ENCODE data around the gene TDRD9. TPM values are rescaled to one million over a fixed set of nuclear protein-coding genes. Genes with fewer than 3 reads are reported as not detected.
A peak's percentile ranks its signal among the peaks of the same experiment; 100 is the strongest.

TDRD9 gene
- total and polyA plus RNA-seq, 2 donors from 2014 or later, result 1.6 to 6.6 TPM

- FAIRE-seq (no peak), DNase-seq (peak in 2 of 5 donors; percentile 52 to 72)
- intact Hi-C loops (cut with DNase I), result no loop called here
- Histone ChIP-seq H3K9ac (ENCODE audit: low read length in 3 of 3) (no peak overlapping the region), H3K27ac (ENCODE audit: low read depth in 2 of 2, low read length in 2 of 2) (no peak overlapping the region), H3K4me1 (ENCODE audit: control insufficient read depth in 2 of 3, insufficient read depth in 2 of 3, low read depth in 1 of 3, low read length in 3 of 3) (no peaks in the 10 kb centered on the region), H3K4me3 (ENCODE audit: low read length in 3 of 3) (no peak overlapping the region), H3K9me3 (ENCODE audit: control insufficient read depth in 2 of 3, insufficient read depth in 1 of 3, low read length in 3 of 3) (no peaks in the 10 kb centered on the region), H3K27me3 (ENCODE audit: control insufficient read depth, insufficient read depth, low read length) (no peaks in the 10 kb centered on the region), H3K36me3 (ENCODE audit: control insufficient read depth in 2 of 3, insufficient read depth in 3 of 3, low read length in 3 of 3) (no peaks in the 10 kb centered on the region)
- TF ChIP-seq, protein P1, sequence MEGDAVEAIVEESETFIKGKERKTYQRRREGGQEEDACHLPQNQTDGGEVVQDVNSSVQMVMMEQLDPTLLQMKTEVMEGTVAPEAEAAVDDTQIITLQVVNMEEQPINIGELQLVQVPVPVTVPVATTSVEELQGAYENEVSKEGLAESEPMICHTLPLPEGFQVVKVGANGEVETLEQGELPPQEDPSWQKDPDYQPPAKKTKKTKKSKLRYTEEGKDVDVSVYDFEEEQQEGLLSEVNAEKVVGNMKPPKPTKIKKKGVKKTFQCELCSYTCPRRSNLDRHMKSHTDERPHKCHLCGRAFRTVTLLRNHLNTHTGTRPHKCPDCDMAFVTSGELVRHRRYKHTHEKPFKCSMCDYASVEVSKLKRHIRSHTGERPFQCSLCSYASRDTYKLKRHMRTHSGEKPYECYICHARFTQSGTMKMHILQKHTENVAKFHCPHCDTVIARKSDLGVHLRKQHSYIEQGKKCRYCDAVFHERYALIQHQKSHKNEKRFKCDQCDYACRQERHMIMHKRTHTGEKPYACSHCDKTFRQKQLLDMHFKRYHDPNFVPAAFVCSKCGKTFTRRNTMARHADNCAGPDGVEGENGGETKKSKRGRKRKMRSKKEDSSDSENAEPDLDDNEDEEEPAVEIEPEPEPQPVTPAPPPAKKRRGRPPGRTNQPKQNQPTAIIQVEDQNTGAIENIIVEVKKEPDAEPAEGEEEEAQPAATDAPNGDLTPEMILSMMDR (IDR thresholded peaks at IDR 0.05; ENCODE audit: borderline replicate concordance, extremely low read depth, insufficient read depth), result no peak
These were observed 163.9 kb downstream of the TDRD9 start for GRCh38 chr14:104091927-104092771.

GRCh38 chr14:104092931-104093365 lies 164.7 kb downstream of the TDRD9 start:
- TF ChIP-seq, protein P1 (IDR thresholded peaks at IDR 0.05; ENCODE audit: borderline replicate concordance, extremely low read depth, insufficient read depth), result no peak
- Histone ChIP-seq H3K27me3 (ENCODE audit: control insufficient read depth, insufficient read depth, low read length) (no peaks in the 10 kb centered on the region), H3K27ac (ENCODE audit: low read depth in 2 of 2, low read length in 2 of 2) (no peak overlapping the region), H3K36me3 (ENCODE audit: control insufficient read depth in 2 of 3, insufficient read depth in 3 of 3, low read length in 3 of 3) (no peaks in the 10 kb centered on the region), H3K9ac (ENCODE audit: low read length in 3 of 3) (no peak overlapping the region), H3K9me3 (ENCODE audit: control insufficient read depth in 2 of 3, insufficient read depth in 1 of 3, low read length in 3 of 3) (no peaks in the 10 kb centered on the region), H3K4me1 (ENCODE audit: control insufficient read depth in 2 of 3, insufficient read depth in 2 of 3, low read depth in 1 of 3, low read length in 3 of 3) (no peaks in the 10 kb centered on the region), H3K4me3 (ENCODE audit: low read length in 3 of 3) (no peak overlapping the region)
- peak in 2 of 5 donors; percentile 54 to 71 for DNase-seq
- no peak for FAIRE-seq
- intact Hi-C loops (cut with DNase I), result no loop called here

DNA sequence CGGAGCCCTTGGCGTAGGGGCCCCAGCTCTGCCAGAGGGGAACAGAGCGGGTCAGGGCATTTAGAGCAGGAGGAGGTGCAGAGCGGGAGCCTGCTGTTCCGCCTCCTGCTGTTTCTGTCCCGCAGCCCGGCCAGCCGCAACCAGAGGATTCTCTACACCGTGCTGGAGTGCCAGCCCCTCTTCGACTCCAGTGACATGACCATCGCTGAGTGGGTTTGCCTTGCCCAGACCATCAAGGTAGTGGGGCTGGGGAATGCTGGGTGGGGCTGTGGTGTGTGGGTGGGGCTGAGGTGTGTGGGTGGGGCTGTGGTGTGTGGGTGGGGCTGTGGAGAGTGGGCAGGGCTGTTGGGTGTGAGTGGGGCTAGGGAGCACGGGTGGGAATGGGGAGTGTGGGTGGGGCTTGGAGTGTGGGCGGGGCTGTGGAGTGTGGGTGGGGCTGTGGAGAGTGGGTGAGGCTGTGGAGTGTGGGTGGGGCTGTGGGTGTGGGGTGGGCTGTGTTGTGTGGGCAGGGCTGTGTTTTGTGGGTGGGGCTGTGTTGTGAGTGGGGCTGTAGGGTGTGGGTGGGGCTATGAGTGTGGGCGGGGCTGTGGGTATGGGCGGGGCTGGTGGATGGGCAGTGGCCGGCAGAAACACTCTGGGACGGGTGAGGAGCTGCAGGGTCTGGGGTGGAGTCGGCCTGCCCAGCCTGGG lies 165.3 kb downstream of the TDRD9 start:
- peak in 2 of 5 donors; percentile 61 to 74 for DNase-seq
- intact Hi-C loops (cut with DNase I), result no loop called here

More for the DNA sequence above, 165.3 kb downstream of the TDRD9 start:
- no peaks in the 10 kb centered on the region for H3K27me3 ChIP-seq (ENCODE audit: control insufficient read depth, insufficient read depth, low read length)
- H3K27ac ChIP-seq (ENCODE audit: low read depth in 2 of 2, low read length in 2 of 2), result no peak overlapping the region
- no peak overlapping the region for H3K4me3 ChIP-seq (ENCODE audit: low read length in 3 of 3)
- no peak overlapping the region for H3K9ac ChIP-seq (ENCODE audit: low read length in 3 of 3)
- FAIRE-seq, result no peak
- H3K36me3 ChIP-seq (ENCODE audit: control insufficient read depth in 2 of 3, insufficient read depth in 3 of 3, low read length in 3 of 3), result no peaks in the 10 kb centered on the region
- H3K4me1 ChIP-seq (ENCODE audit: control insufficient read depth in 2 of 3, insufficient read depth in 2 of 3, low read depth in 1 of 3, low read length in 3 of 3), result no peaks in the 10 kb centered on the region
- H3K9me3 ChIP-seq (ENCODE audit: control insufficient read depth in 2 of 3, insufficient read depth in 1 of 3, low read length in 3 of 3), result no peaks in the 10 kb centered on the region
- TF ChIP-seq, protein P1 (IDR thresholded peaks at IDR 0.05; ENCODE audit: borderline replicate concordance, extremely low read depth, insufficient read depth), result no peak
